ENCODE measurements around the gene RRP1.

DNA sequence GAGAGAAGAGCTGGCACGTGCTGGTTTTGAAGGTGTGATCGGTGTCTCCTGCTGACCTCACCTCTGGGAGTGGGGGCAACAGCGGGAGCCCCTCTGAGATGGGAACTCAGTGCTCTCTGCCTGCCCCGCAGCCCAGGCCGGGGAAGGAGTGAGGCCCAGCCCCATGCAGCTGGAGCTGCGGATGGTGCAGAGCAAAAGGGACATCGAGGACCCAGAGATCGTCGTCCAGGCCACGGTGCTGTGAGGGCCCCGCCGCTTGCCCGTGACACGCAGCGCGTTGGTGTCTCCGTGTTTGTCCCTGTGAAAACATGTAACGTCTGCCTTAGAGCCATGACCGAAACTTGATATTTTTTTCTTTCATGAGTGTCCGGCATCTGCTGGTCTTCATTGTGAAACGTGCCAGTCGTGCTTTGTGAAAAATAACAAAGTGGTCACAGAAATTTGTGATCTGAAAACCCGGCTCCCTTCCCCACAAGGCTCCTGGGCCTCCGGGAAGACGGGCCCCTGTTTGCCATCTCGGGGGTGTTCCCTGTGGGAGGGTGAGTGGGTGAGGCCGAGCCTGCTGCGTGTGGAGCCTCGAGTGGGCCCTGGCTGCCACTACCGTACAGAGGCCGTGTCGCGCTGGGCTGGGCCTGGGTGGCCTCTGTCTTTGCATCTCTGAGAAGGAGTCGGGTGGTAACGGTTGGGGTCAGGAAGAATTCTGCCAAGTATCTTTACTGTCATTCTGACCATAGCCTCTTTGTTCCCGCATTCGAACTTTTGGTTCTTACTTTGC lies 33.4 kb upstream of the RRP1 start:
- TF ChIP-seq, protein P1, sequence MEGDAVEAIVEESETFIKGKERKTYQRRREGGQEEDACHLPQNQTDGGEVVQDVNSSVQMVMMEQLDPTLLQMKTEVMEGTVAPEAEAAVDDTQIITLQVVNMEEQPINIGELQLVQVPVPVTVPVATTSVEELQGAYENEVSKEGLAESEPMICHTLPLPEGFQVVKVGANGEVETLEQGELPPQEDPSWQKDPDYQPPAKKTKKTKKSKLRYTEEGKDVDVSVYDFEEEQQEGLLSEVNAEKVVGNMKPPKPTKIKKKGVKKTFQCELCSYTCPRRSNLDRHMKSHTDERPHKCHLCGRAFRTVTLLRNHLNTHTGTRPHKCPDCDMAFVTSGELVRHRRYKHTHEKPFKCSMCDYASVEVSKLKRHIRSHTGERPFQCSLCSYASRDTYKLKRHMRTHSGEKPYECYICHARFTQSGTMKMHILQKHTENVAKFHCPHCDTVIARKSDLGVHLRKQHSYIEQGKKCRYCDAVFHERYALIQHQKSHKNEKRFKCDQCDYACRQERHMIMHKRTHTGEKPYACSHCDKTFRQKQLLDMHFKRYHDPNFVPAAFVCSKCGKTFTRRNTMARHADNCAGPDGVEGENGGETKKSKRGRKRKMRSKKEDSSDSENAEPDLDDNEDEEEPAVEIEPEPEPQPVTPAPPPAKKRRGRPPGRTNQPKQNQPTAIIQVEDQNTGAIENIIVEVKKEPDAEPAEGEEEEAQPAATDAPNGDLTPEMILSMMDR (IDR thresholded peaks at IDR 0.05), result no peak
- TF ChIP-seq EP300 (IDR thresholded peaks at IDR 0.05), result no peak
- TF ChIP-seq POLR2A (IDR thresholded peaks at IDR 0.05; ENCODE audit: low read depth), result no peak
- no peak for TF ChIP-seq POLR2AphosphoS5 (IDR thresholded peaks at IDR 0.05)

Data from esophagus muscularis mucosa (tissue), 4 donors.